Thyroid gland (tissue), 4 donors: ENCODE data around the gene BMP4. TPM values are rescaled to one million over a fixed set of nuclear protein-coding genes. Genes with fewer than 3 reads are reported as not detected.

Experiments used
- DNase-seq, 2 donors: peaks; one replicate each; pipeline ENCODE4 v3.0.0-alpha.2; 2019
- H3K27ac ChIP-seq, 3 donors: fragments of 200-600 bp; sonication (generic); 1 replicate in 2 of 3; 2 replicates in 1 of 3; pipeline ENCODE4 v1.5.1; 2016 to 2019; ENCODE audit warnings: mild to moderate bottlenecking in 1 of 3, moderate library complexity in 1 of 3
- H3K27me3 ChIP-seq: fragments of 200-600 bp; sonication (generic); one replicate; pipeline ENCODE4 v1.5.1; 2019
- H3K36me3 ChIP-seq, 2 donors: fragments of 200-600 bp; sonication (generic); one replicate each; pipeline ENCODE4 v1.5.1; 2016 to 2019
- H3K4me1 ChIP-seq, 2 donors: fragments of 200-600 bp; sonication (generic); one replicate each; pipeline ENCODE4 v1.5.1; 2017 to 2019
- H3K4me3 ChIP-seq, 3 donors: fragments of 200-600 bp; sonication (generic); replicated peaks in 1 of 3; 1 replicate in 2 of 3; 2 replicates in 1 of 3; pipeline ENCODE4 v1.5.1; 2016; ENCODE audit warnings: mild to moderate bottlenecking in 1 of 3
- H3K9me3 ChIP-seq: fragments of 200-600 bp; sonication (generic); one replicate; pipeline ENCODE4 v1.5.1; 2017
- CTCF ChIP-seq, 6 experiments: fragments of 200-600 bp in 3 of 6; fragments of 450-650 bp in 3 of 6; sonication (generic) in 3 of 6; IDR thresholded peaks; one replicate each; pipeline ENCODE4 v1.5.1; 2016 to 2019; ENCODE audit warnings: antibody characterized with exemption in 6 of 6, mild to moderate bottlenecking in 2 of 6, inconsistent platforms in 1 of 6, moderate library complexity in 1 of 6
- POLR2A ChIP-seq, 2 donors: fragments of 450-650 bp; IDR thresholded peaks; one replicate each; pipeline ENCODE4 v1.6.1; 2017; ENCODE audit warnings: antibody characterized with exemption in 2 of 2, mild to moderate bottlenecking in 2 of 2, moderate library complexity in 1 of 2
- WGBS, 2 donors: methylation state at CpG; one replicate each; pipeline ENCODE4 v1.1.5; 2017; 5-methylcytosine and 5-hydroxymethylcytosine counted together
- intact Hi-C: fragments of 100-400 bp; cut with DNase I; formaldehyde crosslinking; loops from one replicate; pipeline ENCODE4 v1.15.1; 2023
- total RNA-seq, 4 donors: library from RNA; depleted of rRNA; stranded (reverse); fragments of >200 nt; gene quantifications; one replicate each; pipeline ENCODE4 v1.2.3, GENCODE V29; 2016

Gene BMP4
- total RNA-seq, 4 donors from 2014 or later: 8.5 to 27.2 (median 11.6) TPM

GRCh38 chr14:53921027-53921426, 35.6 kb downstream of the BMP4 start:
- no peaks in the 10 kb centered on the region for H3K27me3 ChIP-seq
- no peak for TF ChIP-seq POLR2A (IDR thresholded peaks at IDR 0.05)
- no peak for TF ChIP-seq CTCF (IDR thresholded peaks at IDR 0.05)
- no peak for DNase-seq
- intact Hi-C loops: no loop called here
- H3K36me3 ChIP-seq: no peaks in the 10 kb centered on the region
- H3K27ac ChIP-seq: no peak overlapping the region
- peaks cover 8 to 13% of the 10 kb centered on the region in 2 donors for H3K4me1 ChIP-seq
- WGBS, 2 donors: 63 to 81% methylated on average over 3 of the region's 3 CpGs
- H3K4me3 ChIP-seq: no peak overlapping the region
- no peaks in the 10 kb centered on the region for H3K9me3 ChIP-seq

GRCh38 chr14:53916239-53916638, 40.4 kb downstream of the BMP4 start:
- H3K27ac ChIP-seq: no peak overlapping the region
- no peaks in the 10 kb centered on the region for H3K9me3 ChIP-seq
- H3K36me3 ChIP-seq: no peaks in the 10 kb centered on the region
- intact Hi-C loops: no loop called here
- TF ChIP-seq POLR2A (IDR thresholded peaks at IDR 0.05): no peak
- no peak for TF ChIP-seq CTCF (IDR thresholded peaks at IDR 0.05)
- no peaks in the 10 kb centered on the region for H3K4me1 ChIP-seq
- H3K27me3 ChIP-seq: no peaks in the 10 kb centered on the region
- no peak overlapping the region for H3K4me3 ChIP-seq
- no peak for DNase-seq
- 74 to 81% methylated on average over 1 of the region's 1 CpG for whole genome bisulfite sequencing, 2 donors

GRCh38 chr14:53915364-53916014, 41.1 kb downstream of the BMP4 start:
- no peaks in the 10 kb centered on the region for H3K27me3 ChIP-seq
- intact Hi-C loops: no loop called here
- H3K36me3 ChIP-seq: no peaks in the 10 kb centered on the region
- no peaks in the 10 kb centered on the region for H3K9me3 ChIP-seq
- H3K27ac ChIP-seq: no peak overlapping the region
- H3K4me3 ChIP-seq: no peak overlapping the region
- 73 to 83% methylated on average over 4 of the region's 4 CpGs for WGBS, 2 donors
- H3K4me1 ChIP-seq: no peaks in the 10 kb centered on the region
- no peak for TF ChIP-seq CTCF (IDR thresholded peaks at IDR 0.05)
- TF ChIP-seq POLR2A (IDR thresholded peaks at IDR 0.05): no peak
- no peak for DNase-seq

GRCh38 chr14:53912021-53912420, 44.6 kb downstream of the BMP4 start:
- H3K36me3 ChIP-seq: no peaks in the 10 kb centered on the region
- no peak overlapping the region for H3K27ac ChIP-seq
- H3K4me1 ChIP-seq: no peaks in the 10 kb centered on the region
- H3K4me3 ChIP-seq: no peak overlapping the region
- TF ChIP-seq CTCF (IDR thresholded peaks at IDR 0.05): no peak
- TF ChIP-seq POLR2A (IDR thresholded peaks at IDR 0.05): no peak
- intact Hi-C loops: no loop called here
- WGBS, 2 donors: 52 to 86% methylated on average over 1 of the region's 1 CpG
- no peaks in the 10 kb centered on the region for H3K9me3 ChIP-seq
- no peaks in the 10 kb centered on the region for H3K27me3 ChIP-seq
- DNase-seq: no peak

- TF ChIP-seq CTCF (IDR thresholded peaks at IDR 0.05) (no peak), POLR2A (IDR thresholded peaks at IDR 0.05) (no peak)
- WGBS, 2 donors: 63 to 85% methylated on average over 2 of the region's 2 CpGs
- intact Hi-C loops: no loop called here
- H3K4me1 ChIP-seq: no peaks in the 10 kb centered on the region
- DNase-seq: no peak
- no peak overlapping the region for H3K27ac ChIP-seq
- H3K9me3 ChIP-seq: no peaks in the 10 kb centered on the region
- H3K4me3 ChIP-seq: no peak overlapping the region
- H3K36me3 ChIP-seq: no peaks in the 10 kb centered on the region
- no peaks in the 10 kb centered on the region for H3K27me3 ChIP-seq
Measured at GRCh38 chr14:53908416-53908815, 48.2 kb downstream of the BMP4 start.
